OCI-LY1 (cell line): ENCODE measurements around the gene HOXC10.

Experiments
- H2AFZ ChIP-seq: fragments of 200-600 bp; sonication (generic), shearing (Covaris generic); 2 replicates; pipeline ENCODE4 v1.6.0; 2014; ENCODE audit warnings: antibody characterized with exemption, mild to moderate bottlenecking, low read length
- H3F3A ChIP-seq: fragments of 200-600 bp; sonication (generic), shearing (Covaris generic); 2 replicates; pipeline ENCODE4 v1.6.0; 2014; ENCODE audit warnings: mild to moderate bottlenecking, antibody characterized with exemption, low read length, moderate library complexity; ENCODE audit not compliant: insufficient read depth
- H3K27ac ChIP-seq: fragments of 200-600 bp; sonication (generic); 2 replicates; pipeline ENCODE4 v1.5.1; 2014; ENCODE audit warnings: low read length, mixed run types, mild to moderate bottlenecking, low read depth; ENCODE audit not compliant: poor library complexity, severe bottlenecking
- H3K27me3 ChIP-seq: fragments of 200-600 bp; sonication (generic); 2 replicates; pipeline ENCODE4 v1.6.0; 2014; ENCODE audit warnings: antibody characterized with exemption, mild to moderate bottlenecking, low read length, moderate library complexity; ENCODE audit not compliant: insufficient read depth
- H3K36me3 ChIP-seq: fragments of 200-600 bp; sonication (generic); 2 replicates; pipeline ENCODE4 v1.6.1; 2014; ENCODE audit warnings: mild to moderate bottlenecking, antibody characterized with exemption, low read length, moderate library complexity, mixed read lengths; ENCODE audit not compliant: insufficient read depth
- H3K4me1 ChIP-seq: fragments of 200-600 bp; sonication (generic); 2 replicates; pipeline ENCODE4 v1.5.1; 2014; ENCODE audit warnings: mild to moderate bottlenecking, low read length, moderate library complexity; ENCODE audit not compliant: insufficient read depth, severe bottlenecking
- H3K4me2 ChIP-seq: fragments of 200-600 bp; sonication (generic), shearing (Covaris generic); 2 replicates; pipeline ENCODE4 v1.6.1; 2014; ENCODE audit warnings: low read length
- H3K4me3 ChIP-seq: fragments of 200-600 bp; sonication (generic); 2 replicates; pipeline ENCODE4 v1.5.1; 2014; ENCODE audit warnings: low read length, low read depth, mild to moderate bottlenecking, mixed read lengths; ENCODE audit not compliant: poor library complexity, severe bottlenecking
- H3K79me2 ChIP-seq: fragments of 200-600 bp; shearing (Covaris generic); 2 replicates; pipeline ENCODE4 v1.6.1; 2016; ENCODE audit warnings: mixed run types, low read length, mixed read lengths; ENCODE audit not compliant: insufficient read depth
- H3K9ac ChIP-seq: fragments of 200-600 bp; sonication (generic), shearing (Covaris generic); 2 replicates; pipeline ENCODE4 v1.6.1; 2014; ENCODE audit warnings: mild to moderate bottlenecking, low read length, mixed read lengths
- H3K9me2 ChIP-seq: fragments of 200-600 bp; sonication (generic), shearing (Covaris generic); 2 replicates; pipeline ENCODE4 v1.6.1; 2014; ENCODE audit warnings: low read depth, mild to moderate bottlenecking, low read length, mixed read lengths
- H3K9me3 ChIP-seq: fragments of 200-600 bp; shearing (Covaris generic); 2 replicates; pipeline ENCODE4 v1.6.1; 2014; ENCODE audit warnings: low read length, mixed read lengths
- H4K20me1 ChIP-seq: fragments of 200-600 bp; sonication (generic), shearing (Covaris generic); 2 replicates; pipeline ENCODE4 v1.6.0; 2016; ENCODE audit warnings: mild to moderate bottlenecking, low read length; ENCODE audit not compliant: insufficient read depth
- EZH2 ChIP-seq: fragments of 200-600 bp; sonication (generic), shearing (Covaris generic); IDR thresholded peaks from 2 replicates; pipeline ENCODE4 v1.8.0; 2017; ENCODE audit warnings: borderline replicate concordance, mixed run types, mild to moderate bottlenecking, antibody characterized with exemption, low read length, moderate library complexity, mixed read lengths
- TF ChIP-seq, protein P1 (sequence below): fragments of 200-600 bp; sonication (generic), shearing (Covaris generic); IDR thresholded peaks from 2 replicates; pipeline ENCODE4 v1.5.1; 2017; ENCODE audit warnings: mild to moderate bottlenecking, antibody characterized with exemption, low read length, moderate library complexity, mixed read lengths

Gene HOXC10

DNA sequence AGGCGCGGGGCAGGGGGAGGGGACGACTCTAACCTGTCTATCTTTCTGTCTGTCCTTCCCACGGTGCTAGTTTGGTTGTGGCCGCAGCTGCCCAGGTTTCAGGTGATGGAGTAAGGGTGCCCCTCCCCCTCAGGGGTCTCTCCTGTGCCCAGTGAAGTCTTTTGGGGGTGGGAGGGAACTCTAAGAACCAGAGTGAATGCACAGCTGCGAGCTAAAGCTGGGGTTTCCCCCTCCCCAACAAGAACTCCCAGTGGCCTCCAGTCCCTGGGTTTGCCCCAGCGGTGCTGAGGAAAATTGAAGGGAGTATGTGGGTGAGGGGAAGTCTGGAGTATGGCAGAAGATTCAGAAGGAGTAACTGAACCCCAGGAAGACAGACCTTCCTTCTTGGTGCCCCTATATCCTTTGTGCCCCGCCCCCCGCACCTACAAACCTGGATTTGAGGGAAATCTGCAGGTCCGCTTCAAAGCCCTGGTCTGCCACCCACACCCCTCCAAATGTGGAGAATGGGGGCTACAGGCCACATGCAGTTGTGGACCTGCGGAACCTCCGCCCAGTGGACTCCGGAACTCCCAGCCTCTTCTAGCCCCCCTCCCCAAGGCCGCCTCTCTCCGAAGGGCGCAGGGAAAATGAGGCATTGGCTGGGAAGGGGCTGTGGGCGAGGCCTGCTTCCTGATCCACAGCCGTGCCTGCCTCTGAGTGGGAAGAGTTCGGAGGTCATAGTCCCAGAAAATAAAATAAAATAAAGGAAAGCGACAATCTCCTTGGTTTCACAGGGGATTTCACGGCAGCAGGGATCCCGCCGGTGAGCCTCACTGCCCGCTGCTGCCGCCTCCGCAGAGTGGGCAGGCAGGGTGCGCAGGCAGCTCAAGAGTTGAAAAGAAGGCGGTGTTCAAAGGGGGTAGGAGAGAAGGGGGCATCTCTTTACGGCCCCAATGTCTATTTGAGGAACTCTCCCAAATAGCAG lies 11.6 kb downstream of the HOXC10 start:
- peak overlapping the region; percentile 4; the same call in 1 of the 2 replicates for H3K4me2 ChIP-seq
- no peaks in the 10 kb centered on the region for H3K4me1 ChIP-seq
- H3K9ac ChIP-seq: no peak overlapping the region
- H3K9me2 ChIP-seq: no peaks in the 10 kb centered on the region
- H3K9me3 ChIP-seq: no peaks in the 10 kb centered on the region
- no peak overlapping the region for H3K4me3 ChIP-seq
- no peak overlapping the region for H3K27ac ChIP-seq
- H4K20me1 ChIP-seq: no peaks in the 10 kb centered on the region
- no peaks in the 10 kb centered on the region for H3F3A ChIP-seq
- H3K36me3 ChIP-seq: no peaks in the 10 kb centered on the region
- H2AFZ ChIP-seq: no peak overlapping the region
- peaks cover 16% of the 10 kb centered on the region for H3K27me3 ChIP-seq
- TF ChIP-seq, protein P1, sequence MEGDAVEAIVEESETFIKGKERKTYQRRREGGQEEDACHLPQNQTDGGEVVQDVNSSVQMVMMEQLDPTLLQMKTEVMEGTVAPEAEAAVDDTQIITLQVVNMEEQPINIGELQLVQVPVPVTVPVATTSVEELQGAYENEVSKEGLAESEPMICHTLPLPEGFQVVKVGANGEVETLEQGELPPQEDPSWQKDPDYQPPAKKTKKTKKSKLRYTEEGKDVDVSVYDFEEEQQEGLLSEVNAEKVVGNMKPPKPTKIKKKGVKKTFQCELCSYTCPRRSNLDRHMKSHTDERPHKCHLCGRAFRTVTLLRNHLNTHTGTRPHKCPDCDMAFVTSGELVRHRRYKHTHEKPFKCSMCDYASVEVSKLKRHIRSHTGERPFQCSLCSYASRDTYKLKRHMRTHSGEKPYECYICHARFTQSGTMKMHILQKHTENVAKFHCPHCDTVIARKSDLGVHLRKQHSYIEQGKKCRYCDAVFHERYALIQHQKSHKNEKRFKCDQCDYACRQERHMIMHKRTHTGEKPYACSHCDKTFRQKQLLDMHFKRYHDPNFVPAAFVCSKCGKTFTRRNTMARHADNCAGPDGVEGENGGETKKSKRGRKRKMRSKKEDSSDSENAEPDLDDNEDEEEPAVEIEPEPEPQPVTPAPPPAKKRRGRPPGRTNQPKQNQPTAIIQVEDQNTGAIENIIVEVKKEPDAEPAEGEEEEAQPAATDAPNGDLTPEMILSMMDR: no peak
- TF ChIP-seq EZH2: no peak
- H3K79me2 ChIP-seq: no peaks in the 10 kb centered on the region

DNA sequence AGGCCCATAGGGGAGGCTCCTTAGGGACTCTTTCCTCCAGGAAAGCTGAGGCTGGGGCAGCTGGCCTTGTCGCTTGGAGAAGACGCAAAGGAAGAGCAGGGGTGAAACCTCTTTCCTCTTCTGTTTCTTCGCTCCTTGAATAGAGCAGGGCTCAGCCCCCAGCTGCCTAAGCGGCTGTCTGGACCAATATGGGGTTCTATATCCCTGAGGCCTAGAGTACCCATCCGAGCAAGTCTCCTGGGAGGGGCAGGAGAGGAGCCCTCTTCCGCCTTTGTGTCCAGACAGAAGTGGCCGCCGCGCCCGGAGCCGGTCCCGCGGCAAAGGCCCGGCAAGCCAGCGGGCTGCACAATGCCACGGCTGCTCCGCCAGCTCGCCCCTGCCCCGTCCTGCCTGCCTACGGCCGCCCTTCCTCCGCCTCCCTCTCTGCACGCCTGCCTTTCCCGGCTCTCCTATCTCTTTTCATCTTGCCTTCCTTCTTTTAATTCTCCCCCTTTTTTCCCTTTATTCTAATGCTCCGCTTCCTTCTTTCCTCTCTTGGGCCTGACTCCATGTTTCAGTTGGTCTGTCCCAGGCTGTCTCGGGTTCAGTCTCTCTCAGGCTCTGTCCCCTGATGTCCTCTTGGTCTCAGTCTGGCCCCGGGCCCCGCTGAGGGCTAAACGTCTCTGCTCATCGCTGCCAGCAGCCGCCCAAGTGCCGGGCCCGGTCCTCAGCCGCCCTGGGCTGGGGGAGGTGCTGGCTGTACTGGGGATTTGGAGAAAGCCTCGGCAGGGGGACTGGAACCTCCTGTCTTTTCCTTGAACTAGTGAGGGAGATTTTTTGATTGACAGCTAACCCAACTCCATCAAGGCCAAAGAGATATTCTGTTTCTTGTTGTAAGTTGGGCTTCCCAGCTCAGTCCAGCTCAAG lies 12.5 kb downstream of the HOXC10 start:
- Histone ChIP-seq H3K9me3 (no peaks in the 10 kb centered on the region), H3K36me3 (no peaks in the 10 kb centered on the region), H3K9ac (no peak overlapping the region), H3K4me2 (no peak overlapping the region), H2AFZ (no peak overlapping the region), H4K20me1 (no peaks in the 10 kb centered on the region), H3K4me3 (no peak overlapping the region), H3K27me3 (peaks cover 16% of the 10 kb centered on the region), H3K79me2 (no peaks in the 10 kb centered on the region), H3K9me2 (no peaks in the 10 kb centered on the region), H3K4me1 (no peaks in the 10 kb centered on the region), H3K27ac (no peak overlapping the region), H3F3A (no peaks in the 10 kb centered on the region)
- no peak for TF ChIP-seq EZH2
- TF ChIP-seq, protein P1: no peak

DNA sequence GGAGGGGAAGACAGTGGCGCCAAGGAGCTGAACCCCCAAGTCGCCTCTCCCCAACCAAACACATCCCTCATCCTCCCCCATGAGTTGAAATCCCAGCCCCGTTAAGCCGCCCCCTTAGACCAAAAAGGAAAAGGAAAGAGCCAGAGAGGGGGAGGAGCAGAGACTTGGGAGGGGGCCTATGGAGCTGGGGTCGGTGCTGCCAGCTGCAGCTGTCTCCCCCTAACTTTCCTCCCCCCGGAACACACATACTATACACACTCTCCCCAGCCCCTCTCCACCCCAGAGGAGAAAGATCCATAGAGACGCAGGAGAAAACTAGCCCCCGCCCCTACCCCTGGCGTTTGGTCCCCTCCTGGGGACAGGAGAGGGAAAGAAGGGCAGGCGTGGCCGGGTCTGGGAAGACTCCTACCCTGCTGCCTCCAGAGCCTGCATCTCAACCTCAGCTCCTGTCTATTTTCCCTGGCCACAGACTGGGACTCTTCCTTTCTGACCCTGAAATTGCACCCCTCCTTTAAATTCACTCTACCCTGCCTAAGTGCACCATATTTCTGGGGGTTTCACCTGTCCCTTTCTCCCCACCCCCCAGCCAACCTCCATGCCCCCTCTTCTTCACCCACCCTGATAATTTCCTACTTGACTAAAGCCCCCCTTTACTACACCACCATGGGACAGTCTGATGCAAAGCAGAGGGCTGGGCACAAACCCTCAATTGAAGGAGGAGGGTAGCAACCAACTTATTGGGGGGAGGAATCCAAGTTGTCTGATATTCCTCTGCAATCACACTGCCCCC lies 13.4 kb downstream of the HOXC10 start:
- no peak overlapping the region for H3K9ac ChIP-seq
- H3K4me2 ChIP-seq: no peak overlapping the region

More for the DNA sequence above, 13.4 kb downstream of the HOXC10 start:
- H3K4me1 ChIP-seq: no peaks in the 10 kb centered on the region
- H3K9me2 ChIP-seq: no peaks in the 10 kb centered on the region
- H3K4me3 ChIP-seq: no peak overlapping the region
- H3K9me3 ChIP-seq: no peaks in the 10 kb centered on the region
- no peak for TF ChIP-seq EZH2
- TF ChIP-seq, protein P1: no peak
- H3K36me3 ChIP-seq: no peaks in the 10 kb centered on the region
- no peak overlapping the region for H3K27ac ChIP-seq
- H3F3A ChIP-seq: no peaks in the 10 kb centered on the region
- H3K27me3 ChIP-seq: peaks cover 16% of the 10 kb centered on the region
- H2AFZ ChIP-seq: no peak overlapping the region
- H4K20me1 ChIP-seq: no peaks in the 10 kb centered on the region
- no peaks in the 10 kb centered on the region for H3K79me2 ChIP-seq
